HG02571 (cell line): Measurements from ENCODE around the gene PLD1.

Source experiments
- ATAC-seq: cut with Tn5 transposase; IDR thresholded peaks from one replicate; pipeline ENCODE4 v1.9.1; 2021; ENCODE audit warnings: mild to moderate bottlenecking, moderate library complexity; ENCODE audit not compliant: unreplicated experiment

PLD1 gene

GRCh38 chr3:171676601-171677175, 133.6 kb downstream of the PLD1 start:
- no peak for ATAC-seq

GRCh38 chr3:171673951-171674350, 136.3 kb downstream of the PLD1 start:
- ATAC-seq = no peak

GRCh38 chr3:171672538-171672937, 137.7 kb downstream of the PLD1 start:
- no peak for ATAC-seq

DNA sequence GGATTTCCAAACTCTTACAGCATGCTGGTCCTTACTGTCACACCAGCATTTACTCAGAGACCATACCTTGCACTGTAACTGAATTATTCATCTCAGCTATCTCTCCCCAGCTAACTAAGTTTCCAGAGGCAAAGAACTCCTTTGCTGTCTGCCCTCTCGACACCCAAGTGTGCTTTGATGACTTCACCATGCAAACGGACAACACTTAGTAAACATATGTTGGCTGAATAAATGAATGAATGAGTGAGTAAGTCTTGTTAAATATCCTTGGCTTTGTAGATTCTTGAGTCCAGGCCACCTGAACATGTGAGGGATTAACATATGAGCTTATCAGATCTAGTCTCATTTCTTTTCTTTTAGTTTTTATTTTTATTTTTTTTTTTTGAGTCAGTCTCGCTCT, 138.2 kb downstream of the PLD1 start:
- no peak for ATAC-seq

DNA sequence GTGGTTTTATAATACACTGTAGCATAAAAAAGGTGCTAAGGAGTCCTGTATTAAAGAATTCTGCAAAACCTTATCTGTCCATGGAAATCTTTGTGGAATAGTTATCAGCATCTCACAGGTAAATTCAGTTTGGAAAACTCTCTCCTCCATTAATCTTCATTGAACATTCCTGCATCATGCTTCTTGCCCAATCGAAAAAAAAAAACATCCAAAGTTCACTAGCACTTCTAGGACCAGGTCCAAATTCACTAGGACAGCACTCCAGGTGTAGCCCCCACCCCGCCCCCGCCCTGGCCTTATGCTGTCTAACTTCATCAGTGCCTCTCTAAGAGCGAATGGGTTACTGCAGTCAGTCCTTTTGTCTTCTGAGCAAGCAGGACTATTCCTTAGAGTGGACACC, 138.6 kb downstream of the PLD1 start:
- ATAC-seq = no peak

DNA sequence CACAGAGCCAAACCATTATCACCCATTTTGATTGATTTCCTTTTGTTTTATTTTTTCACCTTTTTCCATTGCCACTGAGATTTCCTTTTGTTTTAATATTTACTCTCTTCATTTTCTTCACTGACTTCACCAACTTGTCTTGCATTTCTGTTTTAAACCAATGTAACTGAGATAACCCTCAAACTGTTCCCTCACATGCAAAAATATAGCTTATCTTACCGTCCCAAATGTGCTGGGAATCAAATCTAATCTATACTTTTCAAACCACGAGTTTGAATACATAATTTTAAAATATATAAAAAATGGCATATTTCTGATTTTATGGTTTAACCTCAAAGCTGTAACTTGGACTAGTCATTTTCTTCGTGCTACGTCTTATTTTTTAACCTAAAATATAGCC, 143.8 kb downstream of the PLD1 start:
- ATAC-seq = no peak

DNA sequence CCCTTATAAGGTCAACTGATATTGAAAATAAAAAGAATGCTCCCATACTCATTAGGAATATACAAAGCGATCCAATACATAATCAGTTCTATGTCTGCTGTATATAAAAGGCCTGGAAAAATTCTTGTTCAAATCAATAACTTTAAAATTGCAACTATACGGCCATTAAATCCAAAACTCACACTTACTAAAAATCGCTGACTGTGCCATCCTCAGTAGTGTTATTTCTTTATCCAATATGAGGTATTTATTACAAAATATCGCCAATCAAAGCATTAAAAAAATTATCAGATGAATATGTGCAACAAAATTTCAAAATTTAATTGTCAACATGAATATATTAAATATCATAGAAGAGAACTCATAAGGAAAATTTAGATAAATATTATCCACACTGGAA, 146.5 kb downstream of the PLD1 start:
- ATAC-seq = no peak

GRCh38 chr3:171661484-171661883, 148.8 kb downstream of the PLD1 start:
- ATAC-seq = no peak

GRCh38 chr3:171660188-171660587, 150.1 kb downstream of the PLD1 start:
- no peak for ATAC-seq

- ATAC-seq = no peak
Measured at GRCh38 chr3:171658841-171659240, 151.4 kb downstream of the PLD1 start.

- no peak for ATAC-seq
Measured at GRCh38 chr3:171654809-171655208, 155.5 kb downstream of the PLD1 start.

DNA sequence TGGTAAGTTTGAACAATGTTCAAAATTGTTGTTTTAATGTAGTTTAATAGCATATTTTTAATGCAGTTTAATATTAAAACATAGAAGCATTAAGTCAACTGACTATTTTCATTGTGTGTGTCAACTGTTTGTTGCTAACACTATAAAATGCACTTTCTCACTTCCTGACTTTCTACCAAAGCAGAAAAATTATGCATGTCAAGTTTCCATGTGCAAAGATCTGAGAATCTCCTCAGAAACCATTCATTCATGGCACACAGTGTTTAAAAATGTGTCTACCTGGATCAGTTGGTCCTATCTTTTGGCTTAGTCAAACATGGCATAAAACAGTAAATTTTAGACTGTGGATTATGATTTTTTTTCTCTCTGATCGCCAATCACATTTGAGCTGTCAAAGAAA, 156.0 kb downstream of the PLD1 start:
- ATAC-seq = no peak

DNA sequence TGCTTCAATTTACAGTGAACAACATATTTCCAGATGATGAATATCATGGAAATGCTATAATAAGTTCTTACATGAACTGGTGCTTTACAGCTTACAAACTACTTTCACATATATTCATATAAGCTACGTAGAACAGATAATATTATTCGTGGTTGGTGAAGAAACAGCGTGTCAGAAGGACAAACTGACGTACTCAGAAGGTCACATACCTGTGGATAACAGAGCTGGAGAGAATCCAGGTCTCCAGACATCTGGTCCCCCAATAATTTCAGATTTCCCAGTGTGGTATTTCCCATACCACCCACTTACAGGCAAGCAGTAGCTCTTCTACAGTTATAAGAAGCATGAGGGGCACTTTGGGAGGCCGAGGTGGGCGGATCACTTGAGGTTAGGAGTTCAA, 156.6 kb downstream of the PLD1 start:
- ATAC-seq = no peak

DNA sequence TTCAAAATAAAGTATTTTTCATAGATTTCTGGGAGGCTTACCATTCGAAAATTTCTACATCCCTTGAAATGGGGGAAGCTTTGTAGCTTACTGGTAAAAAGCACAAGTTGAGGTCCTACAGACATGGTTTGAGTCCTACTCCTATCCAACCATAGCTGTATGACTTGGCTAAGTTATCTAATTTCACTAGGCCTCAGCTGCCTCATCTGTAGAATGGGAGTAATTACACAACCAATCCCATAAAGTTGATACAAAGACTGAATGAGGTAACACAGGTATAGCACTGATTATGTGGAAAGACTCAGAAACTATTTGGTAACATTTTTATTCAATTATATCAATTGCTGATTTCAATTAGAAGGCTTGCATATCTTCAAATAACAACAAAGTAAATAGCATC, 157.4 kb downstream of the PLD1 start:
- ATAC-seq = no peak

- no peak for ATAC-seq
Measured at GRCh38 chr3:171649911-171650592, 160.2 kb downstream of the PLD1 start.

- no peak for ATAC-seq
Measured at GRCh38 chr3:171649267-171649666, 161.0 kb downstream of the PLD1 start.

DNA sequence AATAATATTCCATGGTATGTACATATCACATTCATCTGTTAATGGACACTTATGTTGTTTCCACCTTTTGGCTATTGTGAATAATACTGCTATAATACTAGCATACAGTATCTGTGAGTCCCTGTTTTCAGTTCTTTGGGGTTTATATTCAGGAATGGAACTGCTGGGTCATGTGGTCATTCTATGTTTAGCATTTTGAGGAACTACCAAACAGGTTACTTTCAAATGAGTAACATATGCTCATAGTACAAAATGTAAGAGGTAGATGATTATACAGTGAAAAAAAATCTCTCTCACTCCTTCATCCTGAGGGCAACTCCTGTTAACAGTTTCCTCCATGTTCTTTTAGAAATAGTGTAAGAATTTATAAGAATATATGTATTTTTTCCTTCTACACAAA, 162.2 kb downstream of the PLD1 start:
- ATAC-seq = no peak

- ATAC-seq = no peak
Measured at GRCh38 chr3:171646357-171647133, 163.7 kb downstream of the PLD1 start.

- no peak for ATAC-seq
Measured at GRCh38 chr3:171644681-171645080, 165.6 kb downstream of the PLD1 start.

GRCh38 chr3:171643681-171644080, 166.6 kb downstream of the PLD1 start:
- no peak for ATAC-seq

DNA sequence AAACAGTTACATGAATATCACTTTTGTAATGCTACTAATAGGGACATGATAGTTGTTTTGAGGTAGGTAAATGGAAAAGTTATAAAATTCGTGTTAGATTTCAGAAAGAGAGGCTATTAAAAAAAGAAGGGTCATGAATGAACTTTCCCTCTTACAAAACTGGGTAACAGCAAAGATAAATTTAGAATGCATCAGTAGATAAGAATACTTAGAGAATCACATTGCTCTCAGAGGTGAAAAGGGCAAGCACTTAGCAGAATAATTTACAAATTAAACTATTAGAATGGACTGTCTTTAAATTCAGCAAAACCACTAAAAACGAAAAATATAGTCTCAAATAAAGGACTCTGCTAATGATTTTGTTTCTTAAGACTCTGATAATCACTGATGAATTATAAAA, 167.2 kb downstream of the PLD1 start:
- no peak for ATAC-seq
